Measurements from ENCODE around the gene F2RL3. TPM values are rescaled to one million over a fixed set of nuclear protein-coding genes. Genes with fewer than 3 reads are reported as not detected.

Gene F2RL3
- total and polyA plus RNA-seq, 8 donors, result 0.58 to 6.8 (median 1.8) TPM; not detected in 1

GRCh38 chr19:16856091-16856490, 32.7 kb upstream of the F2RL3 start:
- no peak overlapping the region for H3K27ac ChIP-seq
- intact Hi-C loops (cut with DNase I; ENCODE audit: low total_unique reads), result no loop called here
- WGBS, 5 donors, result 89 to 97% (median 93%) methylated on average over 9 of the region's 9 CpGs
- no peak overlapping the region for H3K4me3 ChIP-seq
- peaks cover 44 to 94% (median 90%) of the 10 kb centered on the region in 4 donors for H3K36me3 ChIP-seq
- no peaks in the 10 kb centered on the region for H3K9me3 ChIP-seq
- no peak for DNase-seq
- no peaks in the 10 kb centered on the region for H3K4me1 ChIP-seq
- TF ChIP-seq EP300 (IDR thresholded peaks at IDR 0.05) (no peak), CTCF (IDR thresholded peaks at IDR 0.05) (no peak), POLR2A (IDR thresholded peaks at IDR 0.05) (no peak), POLR2AphosphoS5 (IDR thresholded peaks at IDR 0.05) (no peak)
- no peaks in the 10 kb centered on the region for H3K27me3 ChIP-seq

- 91 to 98% (median 95%) methylated on average over 7 of the region's 7 CpGs for WGBS, 5 donors
- no peak for DNase-seq
- H3K27me3 ChIP-seq, result no peaks in the 10 kb centered on the region
- peaks cover 30 to 94% (median 86%) of the 10 kb centered on the region in 4 donors for H3K36me3 ChIP-seq
- H3K4me3 ChIP-seq, result no peak overlapping the region
- H3K4me1 ChIP-seq, result no peaks in the 10 kb centered on the region
- TF ChIP-seq POLR2AphosphoS5 (IDR thresholded peaks at IDR 0.05) (no peak), EP300 (IDR thresholded peaks at IDR 0.05) (no peak), POLR2A (IDR thresholded peaks at IDR 0.05) (no peak), CTCF (IDR thresholded peaks at IDR 0.05) (no peak)
- intact Hi-C loops (cut with DNase I; ENCODE audit: low total_unique reads), result no loop called here
- no peaks in the 10 kb centered on the region for H3K9me3 ChIP-seq
- H3K27ac ChIP-seq, result no peak overlapping the region
Measured at GRCh38 chr19:16859626-16860025, 29.2 kb upstream of the F2RL3 start.

GRCh38 chr19:16860118-16860517, 28.7 kb upstream of the F2RL3 start:
- H3K36me3 ChIP-seq, result peaks cover 30 to 94% (median 86%) of the 10 kb centered on the region in 4 donors
- no peak overlapping the region for H3K27ac ChIP-seq
- no peak overlapping the region for H3K4me3 ChIP-seq
- H3K27me3 ChIP-seq, result no peaks in the 10 kb centered on the region
- intact Hi-C loops (cut with DNase I; ENCODE audit: low total_unique reads), result no loop called here
- 93 to 96% (median 95%) methylated on average over 20 of the region's 20 CpGs for WGBS, 5 donors
- no peaks in the 10 kb centered on the region for H3K9me3 ChIP-seq
- TF ChIP-seq POLR2AphosphoS5 (IDR thresholded peaks at IDR 0.05) (no peak), CTCF (IDR thresholded peaks at IDR 0.05) (no peak), EP300 (IDR thresholded peaks at IDR 0.05) (no peak), POLR2A (IDR thresholded peaks at IDR 0.05) (no peak)
- no peak for DNase-seq
- H3K4me1 ChIP-seq, result no peaks in the 10 kb centered on the region

- Histone ChIP-seq H3K9me3 (no peaks in the 10 kb centered on the region), H3K36me3 (peaks cover 39 to 94% (median 86%) of the 10 kb centered on the region in 4 donors), H3K4me1 (no peaks in the 10 kb centered on the region), H3K27me3 (no peaks in the 10 kb centered on the region), H3K27ac (no peak overlapping the region), H3K4me3 (no peak overlapping the region)
- no peak for TF ChIP-seq EP300 (IDR thresholded peaks at IDR 0.05)
- no peak for TF ChIP-seq POLR2AphosphoS5 (IDR thresholded peaks at IDR 0.05)
- DNase-seq, result no peak
- 92 to 97% (median 95%) methylated on average over 3 of the region's 3 CpGs for WGBS, 5 donors
- intact Hi-C loops (cut with DNase I; ENCODE audit: low total_unique reads), result no loop called here
Measured at GRCh38 chr19:16861011-16861410, 27.8 kb upstream of the F2RL3 start.

- Histone ChIP-seq H3K4me3 (no peak overlapping the region), H3K36me3 (peaks cover 44 to 94% (median 86%) of the 10 kb centered on the region in 4 donors), H3K27me3 (no peaks in the 10 kb centered on the region), H3K9me3 (no peaks in the 10 kb centered on the region), H3K27ac (no peak overlapping the region), H3K4me1 (no peaks in the 10 kb centered on the region)
- DNase-seq, result no peak
- 88 to 95% (median 89%) methylated on average over 5 of the region's 5 CpGs for whole genome bisulfite sequencing, 5 donors
- intact Hi-C loops (cut with DNase I; ENCODE audit: low total_unique reads), result no loop called here
- no peak for TF ChIP-seq POLR2AphosphoS5 (IDR thresholded peaks at IDR 0.05)
- TF ChIP-seq EP300 (IDR thresholded peaks at IDR 0.05), result no peak
- TF ChIP-seq POLR2A (IDR thresholded peaks at IDR 0.05), result no peak
- no peak for TF ChIP-seq CTCF (IDR thresholded peaks at IDR 0.05)
Measured at GRCh38 chr19:16861834-16862233, 27.0 kb upstream of the F2RL3 start.

Measured in stomach (tissue), 9 donors.